Right kidney (tissue), 9 donors: ENCODE data around the gene TIMM23B.
"Not testable (repeated sequence)": the region's sequence is repeated elsewhere in the genome, so short reads cannot be mapped to it uniquely, and the experiment has no call there.

Experiments used
- DNase-seq: peaks from one replicate; pipeline ENCODE4 v3.0.0-alpha.2; 2016
- long read RNA-seq, 8 donors: transcript quantifications; one replicate each; lab custom pipeline, GENCODE V29; 2026

TIMM23B gene, protein sequence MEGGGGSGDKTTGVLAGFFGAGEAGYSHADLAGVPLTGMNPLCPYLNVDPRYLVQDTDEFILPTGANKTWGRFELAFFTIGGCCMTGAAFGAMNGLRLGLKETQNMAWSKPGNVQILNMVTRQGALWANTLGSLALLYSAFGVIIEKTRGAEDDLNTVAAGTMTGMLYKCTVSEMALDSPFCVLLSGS
- long read RNA-seq, donor 1, partial matches to known transcripts: 0 of 3 reads
- long read RNA-seq, donor 1, other reads (novel, unspliced or antisense): 0 of 3 reads
- long read RNA-seq, donor 2, partial matches to known transcripts: 0 of 2 reads
- long read RNA-seq, donor 2, other reads (novel, unspliced or antisense): 0 of 2 reads
- long read RNA-seq, donor 3, partial matches to known transcripts: 0 of 1 reads
- long read RNA-seq, donor 3, other reads (novel, unspliced or antisense): 0 of 1 reads
- long read RNA-seq, donor 4, partial matches to known transcripts: 0 of 2 reads
- long read RNA-seq, donor 4, other reads (novel, unspliced or antisense): 0 of 2 reads
- long read RNA-seq, donor 5, partial matches to known transcripts: 0 of 1 reads
- long read RNA-seq, donor 5, other reads (novel, unspliced or antisense): 0 of 1 reads
- long read RNA-seq, donor 6: 0 reads
- long read RNA-seq, donor 7, partial matches to known transcripts: 0 of 5 reads
- long read RNA-seq, donor 7, other reads (novel, unspliced or antisense): 0 of 5 reads
- long read RNA-seq, donor 8, partial matches to known transcripts: 0 of 4 reads
- long read RNA-seq, donor 8, other reads (novel, unspliced or antisense): 0 of 4 reads

DNA sequence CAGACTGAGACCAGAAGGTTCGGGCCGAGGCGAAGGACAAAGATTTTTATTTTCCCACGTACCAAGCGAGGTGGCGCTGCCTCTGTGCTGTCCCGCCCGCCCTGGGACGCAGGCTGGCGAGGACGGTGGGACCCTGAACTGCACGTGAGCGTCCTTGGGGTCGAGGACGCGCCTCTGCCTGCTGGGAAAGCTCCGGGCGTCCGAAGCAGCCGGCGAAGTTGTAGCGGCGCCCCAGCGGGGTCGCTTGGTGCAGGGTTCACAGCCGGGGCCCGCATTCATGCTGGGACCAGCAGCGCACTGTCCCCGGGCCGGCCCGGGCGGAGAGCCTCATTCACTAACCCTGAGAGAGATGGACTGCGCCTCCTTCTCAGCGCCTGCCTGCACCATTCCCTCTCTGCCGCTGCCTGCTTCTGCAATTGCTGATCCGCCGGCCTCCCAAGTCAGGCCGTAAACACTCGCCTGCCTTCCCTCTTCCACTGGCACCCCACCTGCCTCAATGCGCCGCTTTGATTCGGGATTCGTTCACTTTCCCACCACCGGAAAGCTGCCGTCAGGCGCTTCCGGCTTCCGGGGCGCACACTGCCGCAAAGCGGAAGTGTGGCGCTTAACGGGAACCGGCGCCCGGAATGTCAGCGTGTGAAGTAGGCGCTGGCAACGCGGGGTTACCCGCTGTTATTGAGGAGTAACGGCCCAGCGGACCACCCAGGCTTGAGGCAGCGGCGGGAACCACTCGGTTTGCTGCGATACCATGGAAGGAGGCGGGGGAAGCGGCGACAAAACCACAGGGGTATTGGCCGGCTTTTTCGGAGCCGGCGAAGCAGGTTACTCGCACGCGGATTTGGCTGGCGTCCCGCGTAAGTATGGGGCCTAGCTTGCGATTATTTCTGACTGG is at the start of gene TIMM23B, which contains the start of gene PARG:
TSS of gene TIMM23B (plus strand) at position 607 of the 892 bp plus-strand sequence. CDS start at position 749, 142 bp downstream.
TSS of gene PARG (minus strand) at position 581 of the 892 bp plus-strand sequence. CDS start at position 279, 302 bp downstream.
- DNase-seq: peak; percentile 82

DNA sequence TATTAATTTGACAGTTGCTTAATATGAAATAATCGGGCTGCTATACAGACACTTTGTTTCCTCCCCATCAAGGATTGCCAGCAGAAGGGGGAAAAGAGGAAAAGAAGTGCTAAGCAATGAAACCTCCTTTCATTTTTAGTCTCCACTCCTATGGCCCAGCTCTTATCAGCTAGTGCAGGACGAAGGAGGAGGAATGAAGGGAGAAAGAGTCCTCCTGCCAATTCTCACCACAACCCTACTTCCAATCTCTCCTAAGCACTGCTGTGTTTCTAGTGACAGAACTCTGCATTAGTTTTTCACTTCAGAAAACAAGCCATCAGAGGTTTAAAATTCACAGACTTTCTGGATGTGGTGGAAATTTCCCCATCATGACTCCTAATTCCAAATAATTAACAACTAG is 41.9 kb upstream of the TIMM23B start:
- not testable (repeated sequence) for DNase-seq

DNA sequence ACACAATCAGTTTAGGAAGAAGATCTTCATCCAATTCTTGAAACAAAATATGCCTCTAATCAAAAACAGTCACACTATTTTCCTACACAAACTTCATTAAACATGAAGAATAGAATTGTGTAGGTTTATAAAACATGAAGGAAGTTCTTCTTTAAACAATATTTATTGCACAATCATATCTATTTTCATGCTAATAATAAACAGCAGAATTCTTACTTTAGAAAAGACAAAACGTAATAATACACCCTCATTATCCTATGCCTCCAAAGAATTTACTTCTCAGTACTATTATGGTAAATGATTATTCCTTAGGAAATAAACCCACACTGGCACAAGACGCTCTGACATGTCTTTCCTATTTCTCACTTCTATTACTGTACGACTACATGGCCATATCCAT is 41.4 kb upstream of the TIMM23B start:
- not testable (repeated sequence) for DNase-seq

DNA sequence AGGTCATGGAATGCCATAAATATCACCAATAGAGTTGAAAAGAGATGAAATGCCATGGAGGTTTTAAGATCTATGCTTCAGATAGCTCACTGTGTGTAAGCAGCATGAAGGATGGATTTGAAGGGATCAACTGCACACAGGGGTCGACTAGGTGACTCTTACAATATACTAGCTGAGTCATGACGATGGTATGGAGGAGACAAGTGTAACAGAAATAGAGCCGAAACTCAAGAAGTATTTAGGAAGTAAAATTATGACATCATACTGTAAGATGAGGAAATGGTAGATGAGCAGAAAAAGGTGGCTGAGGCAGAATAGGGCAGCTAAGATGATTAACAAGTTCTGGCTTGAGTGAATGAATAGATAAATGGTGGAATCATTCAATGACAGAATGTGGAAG is 38.0 kb upstream of the TIMM23B start:
- not testable (repeated sequence) for DNase-seq

DNA sequence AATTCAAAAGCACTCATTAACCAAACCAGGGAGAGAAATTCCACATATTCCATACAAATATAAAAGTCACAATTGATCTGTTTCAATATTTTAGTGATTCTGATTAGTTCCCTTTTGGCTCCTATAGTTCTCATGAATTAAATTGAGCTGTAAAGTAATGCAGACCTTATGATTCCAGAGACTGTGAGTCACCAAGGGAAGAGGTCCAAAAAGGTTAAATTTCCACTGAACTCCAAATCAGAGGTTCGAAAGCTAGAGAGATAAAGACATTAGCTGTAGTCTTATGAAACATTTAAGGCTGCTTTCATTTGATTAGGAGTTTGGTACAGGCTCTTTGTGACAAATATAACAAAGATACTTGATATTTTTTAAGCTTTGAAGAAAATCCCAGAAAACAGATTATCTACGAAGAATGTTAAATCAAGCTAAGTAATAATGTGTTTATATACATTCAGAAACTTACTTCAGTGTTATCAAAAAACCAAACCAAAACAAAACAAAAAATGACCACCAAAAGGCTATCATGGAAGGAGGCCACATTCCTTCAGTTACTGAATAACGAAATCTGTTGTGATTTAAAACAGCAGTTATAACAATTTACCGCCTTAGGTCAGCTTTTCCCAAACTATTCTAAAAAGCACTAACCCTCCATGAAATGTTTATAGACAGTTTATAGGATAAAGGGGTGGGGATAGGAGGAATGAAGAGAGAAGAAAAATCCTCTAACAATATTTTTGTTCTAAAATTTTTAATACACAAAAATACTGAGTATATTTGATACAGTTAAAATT is 33.4 kb upstream of the TIMM23B start:
- DNase-seq: not testable (repeated sequence)

DNA sequence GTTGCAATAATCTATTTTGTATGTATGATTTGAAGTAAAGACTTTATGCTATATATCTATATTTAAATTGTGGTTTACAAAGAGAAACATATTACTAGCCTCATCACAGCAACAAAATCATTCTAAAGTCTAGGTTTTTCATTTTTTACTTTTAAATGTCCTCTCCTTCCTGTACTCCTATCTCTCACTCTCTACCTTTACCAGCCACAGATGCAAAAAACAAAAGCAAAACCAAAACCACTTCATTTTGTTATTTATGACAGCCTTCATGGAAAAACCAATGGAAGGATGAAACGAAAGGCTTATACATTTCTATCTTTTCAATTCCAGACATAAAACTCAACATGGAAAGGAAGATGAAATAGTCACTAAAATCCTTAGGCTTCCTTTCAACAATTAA is 31.6 kb upstream of the TIMM23B start:
- DNase-seq: not testable (repeated sequence)

DNA sequence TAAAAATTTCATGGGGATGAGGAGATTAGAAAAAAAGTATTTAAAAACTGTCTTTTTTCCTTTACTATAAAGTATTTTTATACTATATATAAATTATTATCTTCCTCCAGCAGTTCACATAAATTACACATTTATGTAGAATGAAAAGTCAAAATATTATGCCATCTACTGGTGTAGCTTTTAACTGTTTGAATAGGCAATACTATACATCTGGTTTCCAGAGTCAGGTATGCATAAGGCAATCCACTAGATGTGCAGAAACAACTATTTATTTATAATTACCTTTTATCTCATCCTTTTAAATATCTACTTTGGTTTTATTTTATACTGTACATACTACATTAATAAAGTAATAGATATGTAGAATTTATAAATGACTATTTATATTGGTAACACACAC is 25.4 kb upstream of the TIMM23B start:
- DNase-seq: not testable (repeated sequence)

DNA sequence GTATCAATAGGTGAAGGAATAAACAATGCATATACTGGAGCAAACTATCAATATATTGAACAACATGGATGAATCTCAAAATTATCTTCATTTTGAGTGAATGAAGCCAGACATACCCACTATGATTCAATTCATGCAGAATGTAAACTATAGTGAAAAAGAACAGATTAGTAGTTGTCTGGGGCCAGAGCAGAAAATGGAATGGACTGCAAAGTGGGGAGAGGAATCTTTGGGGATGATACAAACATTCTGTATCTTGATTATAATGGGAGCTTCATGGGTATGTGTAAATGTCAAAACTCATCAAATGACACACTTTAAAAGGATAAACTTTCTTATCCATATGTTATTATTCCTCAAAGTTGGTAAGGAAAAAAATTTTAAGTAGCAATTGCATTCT is 23.9 kb upstream of the TIMM23B start:
- DNase-seq: not testable (repeated sequence)

DNA sequence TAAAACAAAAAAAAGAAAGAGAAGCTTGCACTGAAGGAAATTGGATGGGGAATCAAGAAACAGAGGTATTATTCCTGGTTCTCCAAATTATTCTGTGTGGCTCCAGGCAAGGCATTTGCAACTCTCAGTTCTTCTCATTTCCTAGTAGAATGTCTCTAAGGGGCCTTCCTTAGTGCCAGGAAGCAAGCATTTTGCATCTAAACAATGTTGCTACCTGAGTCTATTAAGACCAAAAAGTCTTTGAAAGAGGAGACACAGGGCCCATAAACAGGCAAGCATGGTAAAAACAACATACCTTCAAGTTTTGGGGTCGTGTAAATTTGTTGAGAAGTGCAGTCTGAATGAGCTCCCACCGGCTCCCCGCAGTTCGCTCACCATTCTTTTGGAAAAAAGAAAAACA is 19.8 kb upstream of the TIMM23B start:
- DNase-seq: not testable (repeated sequence)

DNA sequence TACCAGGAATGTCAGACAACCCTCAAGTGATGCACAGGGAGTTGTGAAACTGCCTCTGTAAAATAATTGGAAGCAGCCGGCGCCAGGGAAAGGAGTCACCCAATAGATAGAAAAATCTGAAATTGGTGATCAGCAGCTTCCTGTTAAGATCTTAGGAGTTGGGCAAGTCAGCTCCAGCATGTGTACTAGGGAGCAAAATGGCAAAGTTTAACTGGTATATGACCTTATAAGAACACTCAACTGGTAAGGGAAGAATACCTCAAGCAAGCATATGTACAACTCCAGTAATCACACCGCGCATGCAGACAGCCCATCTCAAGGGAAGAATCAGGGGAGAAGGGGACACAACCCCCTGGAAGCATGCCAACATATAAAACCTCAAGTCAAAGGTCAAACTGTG is 18.3 kb upstream of the TIMM23B start:
- not testable (repeated sequence) for DNase-seq

DNA sequence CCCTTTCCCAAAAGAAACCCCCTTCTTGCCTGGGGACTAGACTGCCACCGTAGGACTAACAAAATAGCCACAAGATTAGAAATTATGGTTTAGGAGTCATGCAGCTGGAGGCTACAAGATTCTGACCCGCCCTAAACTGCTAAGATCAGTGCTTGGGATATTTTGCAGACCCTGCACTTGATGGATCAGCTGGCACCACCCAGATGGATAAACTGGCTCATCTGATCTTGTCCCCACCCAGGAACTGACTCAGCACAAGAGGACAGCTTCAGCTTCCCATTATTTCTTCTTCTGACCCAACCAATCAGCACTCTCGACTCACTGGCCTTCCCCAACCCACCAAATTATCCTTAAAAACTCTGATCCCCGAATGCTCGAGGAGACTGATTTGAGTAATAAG is 10.6 kb upstream of the TIMM23B start:
- not testable (repeated sequence) for DNase-seq

DNA sequence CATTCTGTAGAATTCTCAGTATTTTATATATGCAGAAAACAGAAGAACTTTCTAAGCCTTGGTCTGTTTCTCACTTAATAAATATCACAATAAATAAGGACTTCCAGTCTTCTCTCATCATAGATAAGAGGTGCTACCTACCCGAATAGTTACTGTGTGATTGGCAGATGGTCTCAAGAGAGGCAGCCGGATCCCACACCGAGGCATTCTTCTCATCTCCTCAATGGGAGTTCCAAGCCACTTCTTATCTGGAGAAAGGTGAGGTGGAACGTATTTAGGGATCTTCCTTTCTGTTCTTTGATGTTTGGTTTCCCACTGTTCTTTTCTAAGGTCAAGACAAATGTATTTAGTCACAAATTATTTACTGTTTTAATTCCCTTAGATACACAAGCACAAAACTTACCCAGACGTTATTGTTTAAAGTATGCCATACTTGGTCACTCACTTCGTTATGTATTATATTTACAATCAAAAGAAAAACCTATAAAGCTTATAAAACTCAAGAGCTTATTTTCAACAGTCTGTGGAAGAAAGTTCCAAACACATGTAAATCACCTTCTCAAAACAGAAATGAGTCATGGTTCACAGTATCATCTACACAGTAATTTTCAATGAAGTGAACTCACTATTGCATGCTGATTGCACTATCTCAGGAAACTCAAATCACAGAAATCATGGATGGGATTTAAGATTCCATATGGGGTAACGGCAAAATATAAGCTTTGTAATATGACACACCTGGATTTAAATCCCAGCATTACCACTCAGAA is 9.7 kb upstream of the TIMM23B start:
- DNase-seq: not testable (repeated sequence)

DNA sequence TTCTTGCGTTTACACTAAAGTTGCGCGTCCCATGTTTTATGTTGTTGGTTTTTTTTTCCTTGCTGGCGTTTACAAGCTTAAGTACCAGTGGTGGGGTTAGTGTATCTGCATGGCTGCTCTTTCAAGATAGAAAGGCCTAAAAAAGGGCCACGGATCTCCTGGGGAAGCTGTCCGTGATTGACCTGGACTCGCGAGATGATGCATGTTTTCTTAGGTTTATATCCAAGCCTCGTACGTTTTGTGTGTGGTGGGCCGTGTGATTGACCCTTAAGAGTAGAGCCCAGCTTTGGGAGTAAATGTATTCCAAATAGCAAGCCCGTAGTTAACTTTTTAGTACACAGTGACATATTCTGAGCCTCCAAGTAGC is 469 bp downstream of the TIMM23B start:
- DNase-seq: peak; percentile 1

DNA sequence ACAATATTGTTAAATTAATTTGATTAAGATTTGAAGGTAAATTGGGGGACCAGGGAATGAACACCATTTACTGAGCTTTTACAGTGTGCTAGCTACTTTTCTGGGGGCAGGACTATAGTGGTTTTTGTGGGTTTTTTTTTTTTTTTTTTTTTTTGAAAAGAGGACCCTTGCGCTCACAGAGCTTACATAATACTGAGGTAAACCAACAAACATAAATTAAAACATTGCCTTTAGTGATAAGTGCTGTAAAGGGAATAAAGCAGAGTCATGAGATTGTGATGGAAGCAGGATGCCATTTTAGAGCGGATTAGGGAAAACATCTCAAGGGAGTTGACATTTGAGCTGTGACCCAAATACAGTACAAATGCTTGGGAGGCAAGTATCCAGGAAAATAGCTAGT is 1.8 kb downstream of the TIMM23B start:
- DNase-seq: not testable (repeated sequence)

DNA sequence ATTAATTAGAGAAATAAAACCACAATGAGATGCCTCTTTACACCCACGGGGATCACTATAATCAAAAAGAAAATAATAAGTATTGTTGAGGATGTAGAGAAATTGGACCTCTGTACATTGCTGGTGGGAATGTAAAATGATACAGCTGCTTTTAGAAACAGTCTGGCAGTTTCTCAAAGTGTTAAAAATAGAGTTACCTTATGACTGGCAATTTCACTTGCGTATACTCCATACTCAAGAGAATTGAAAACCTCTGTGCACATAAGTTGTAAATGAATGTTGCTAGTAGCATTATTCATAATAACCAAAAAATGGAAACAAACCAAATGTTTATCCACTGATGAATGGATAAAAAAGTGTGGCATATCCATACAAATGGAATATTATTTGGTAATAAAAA is 6.3 kb downstream of the TIMM23B start:
- not testable (repeated sequence) for DNase-seq

DNA sequence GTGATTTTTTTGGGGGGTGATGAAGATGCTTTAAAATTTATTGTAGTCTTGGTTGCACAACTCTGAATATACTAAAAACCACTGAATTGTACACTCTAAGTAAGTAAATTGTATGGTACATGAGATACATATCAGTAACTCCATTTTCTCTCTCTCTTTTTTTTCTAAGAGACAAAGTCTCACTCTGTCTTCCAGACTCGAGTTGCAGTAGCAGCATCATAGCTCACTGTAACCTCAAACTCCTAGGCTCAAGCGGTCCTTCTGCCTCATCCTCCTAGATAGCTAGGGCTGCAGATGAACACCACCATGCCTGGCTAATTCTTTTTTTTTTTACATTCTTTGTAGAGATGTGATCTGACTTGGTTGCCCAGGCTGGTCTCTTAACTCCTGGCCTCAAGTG is 6.9 kb downstream of the TIMM23B start:
- not testable (repeated sequence) for DNase-seq

DNA sequence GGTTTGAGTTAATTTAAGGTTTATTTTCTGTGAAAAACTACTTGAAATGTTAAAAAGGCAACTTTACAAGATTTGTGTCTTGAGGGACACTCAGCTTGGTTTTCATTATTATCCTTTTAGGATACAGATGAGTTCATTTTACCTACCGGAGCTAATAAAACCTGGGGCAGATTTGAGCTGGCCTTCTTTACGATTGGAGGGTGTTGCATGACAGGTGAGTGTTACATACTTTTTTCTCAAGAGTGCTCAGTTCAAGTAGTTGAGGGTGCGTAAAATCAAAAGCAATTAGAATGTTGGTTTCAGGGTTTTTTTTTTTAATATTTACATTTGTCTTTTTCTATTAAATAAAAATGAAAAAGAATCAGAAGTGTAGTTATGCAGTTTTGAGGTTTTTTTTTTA is 10.2 kb downstream of the TIMM23B start:
- not testable (repeated sequence) for DNase-seq

DNA sequence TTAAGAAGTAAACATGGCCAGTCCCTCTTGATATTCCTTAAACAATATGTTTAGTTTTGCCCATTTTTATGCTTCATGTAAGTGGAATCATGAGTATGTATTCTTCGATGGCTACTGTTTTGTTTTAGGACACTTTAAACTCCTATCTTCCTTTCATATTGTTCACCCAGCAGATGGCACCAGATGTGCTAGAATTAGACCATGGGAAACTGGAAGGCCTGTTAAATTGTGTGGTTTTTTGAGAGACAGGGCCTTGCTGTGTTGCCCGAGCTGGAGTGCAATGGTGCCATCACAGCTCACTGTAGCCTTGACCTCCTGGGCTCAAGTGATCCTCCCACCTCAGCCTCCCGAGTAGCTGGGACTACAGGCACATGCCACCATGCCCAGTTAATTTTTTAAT is 11.3 kb downstream of the TIMM23B start:
- not testable (repeated sequence) for DNase-seq

DNA sequence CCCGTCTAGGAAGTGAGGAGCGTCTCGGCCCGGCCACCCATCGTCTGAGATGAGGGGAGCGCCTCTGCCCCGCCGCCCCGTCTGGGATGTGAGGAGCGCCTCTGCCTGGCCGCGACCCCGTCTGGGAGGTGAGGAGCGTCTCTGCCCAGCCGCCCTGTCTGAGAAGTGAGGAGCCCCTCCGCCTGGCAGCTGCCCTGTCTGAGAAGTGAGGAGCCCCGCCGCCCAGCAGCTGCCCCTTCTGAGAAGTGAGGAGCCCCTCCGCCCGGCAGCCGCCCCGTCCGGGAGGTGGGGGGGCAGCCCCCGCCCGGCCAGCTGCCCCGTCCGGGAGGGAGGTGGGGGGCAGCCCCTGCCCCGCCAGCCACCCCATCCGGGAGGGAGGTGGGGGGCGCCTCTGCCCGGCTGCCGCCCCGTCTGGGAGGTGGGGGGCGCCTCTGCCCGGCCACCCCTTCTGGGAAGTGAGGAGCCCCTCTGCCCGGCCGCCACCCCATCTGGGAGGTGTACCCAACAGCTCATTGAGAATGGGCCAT is 28.5 kb downstream of the TIMM23B start:
- not testable (repeated sequence) for DNase-seq

DNA sequence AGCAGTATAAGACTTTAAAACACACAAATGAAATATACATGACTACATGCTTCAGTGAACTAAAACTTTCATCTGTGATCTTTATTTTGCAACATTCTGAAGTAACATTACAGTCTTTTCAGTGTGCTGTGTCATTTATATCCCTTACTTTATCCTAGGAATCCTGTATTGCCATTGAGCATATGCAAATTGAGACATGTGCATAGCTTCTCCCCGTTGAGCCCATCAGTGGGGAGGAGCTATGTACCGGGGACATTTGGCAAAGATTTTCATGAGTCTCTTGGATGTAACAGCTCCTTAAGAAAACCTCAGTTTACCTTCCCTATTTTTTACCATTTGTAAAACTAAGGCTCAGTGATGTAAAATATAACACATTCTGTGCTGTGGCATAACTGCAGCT is 29.6 kb downstream of the TIMM23B start:
- DNase-seq: not testable (repeated sequence)
